Astrocyte (in vitro differentiated cells and primary cell): ENCODE results near the gene PAFAH2. TPM values are rescaled to one million over a fixed set of nuclear protein-coding genes. Genes with fewer than 3 reads are reported as not detected.
"Not testable (repeated sequence)": the region's sequence is repeated elsewhere in the genome, so short reads cannot be mapped to it uniquely, and the experiment has no call there.

Experiments used
- DNase-seq: peaks from one replicate; pipeline ENCODE4 v3.0.0-alpha.2; 2010; ENCODE audit warnings: low read depth
- FAIRE-seq: peaks from 2 replicates; lab custom pipeline; 2011; peaks lifted over from hg19 to GRCh38; lab: Jason Lieb, UNC
- H2AFZ ChIP-seq: 2 replicates; pipeline ENCODE4 v1.6.0; 2012; ENCODE audit warnings: low read depth, low read length, inconsistent platforms
- H3K27ac ChIP-seq: 2 replicates; pipeline ENCODE4 v1.5.1; 2011; ENCODE audit warnings: low read depth, low read length, inconsistent platforms
- H3K27me3 ChIP-seq: 2 replicates; pipeline ENCODE4 v1.6.0; 2011; ENCODE audit warnings: low read length, inconsistent platforms; ENCODE audit not compliant: insufficient read depth
- H3K36me3 ChIP-seq: 2 replicates; pipeline ENCODE4 v1.5.1; 2011; ENCODE audit warnings: low read length, inconsistent platforms; ENCODE audit not compliant: insufficient read depth
- H3K4me1 ChIP-seq: 2 replicates; pipeline ENCODE4 v1.5.1; 2011; ENCODE audit warnings: low read length, inconsistent platforms; ENCODE audit not compliant: insufficient read depth
- H3K4me2 ChIP-seq: 2 replicates; pipeline ENCODE4 v1.6.0; 2012; ENCODE audit warnings: low read length, inconsistent platforms
- H3K4me3 ChIP-seq: 2 replicates; pipeline ENCODE4 v1.5.1; 2011; ENCODE audit warnings: low read depth, mild to moderate bottlenecking, low read length, inconsistent platforms; ENCODE audit not compliant: insufficient read depth
- H3K79me2 ChIP-seq: 2 replicates; pipeline ENCODE4 v1.6.0; 2012; ENCODE audit warnings: mild to moderate bottlenecking, low read length, inconsistent platforms; ENCODE audit not compliant: insufficient read depth
- H3K9ac ChIP-seq: 2 replicates; pipeline ENCODE4 v1.6.0; 2012; ENCODE audit warnings: mild to moderate bottlenecking, low read length, inconsistent platforms
- H3K9me3 ChIP-seq: 2 replicates; pipeline ENCODE4 v1.5.1; 2012; ENCODE audit warnings: low read depth, mild to moderate bottlenecking, low read length, inconsistent platforms; ENCODE audit not compliant: insufficient read depth
- H4K20me1 ChIP-seq: 2 replicates; pipeline ENCODE4 v1.6.0; 2012; ENCODE audit warnings: low read length, inconsistent platforms; ENCODE audit not compliant: insufficient read depth
- H3K27ac Mint-ChIP-seq: one replicate; pipeline ENCODE4 v1.8.0; 2021; ENCODE audit warnings: mild to moderate bottlenecking, mixed read lengths; ENCODE audit not compliant: unreplicated experiment
- H3K27me3 Mint-ChIP-seq: one replicate; pipeline ENCODE4 v1.8.0; 2021; ENCODE audit warnings: low read depth, mixed read lengths; ENCODE audit not compliant: unreplicated experiment
- H3K36me3 Mint-ChIP-seq: one replicate; pipeline ENCODE4 v1.8.0; 2021; ENCODE audit warnings: low read depth, mixed read lengths; ENCODE audit not compliant: unreplicated experiment
- H3K4me1 Mint-ChIP-seq: one replicate; pipeline ENCODE4 v1.8.0; 2021; ENCODE audit warnings: low read depth, mixed read lengths; ENCODE audit not compliant: unreplicated experiment
- H3K4me3 Mint-ChIP-seq: one replicate; pipeline ENCODE4 v1.8.0; 2021; ENCODE audit warnings: mild to moderate bottlenecking, moderate library complexity, mixed read lengths; ENCODE audit not compliant: unreplicated experiment
- H3K9me3 Mint-ChIP-seq: one replicate; pipeline ENCODE4 v1.8.0; 2021; ENCODE audit warnings: mild to moderate bottlenecking, mixed read lengths; ENCODE audit not compliant: unreplicated experiment
- EZH2 ChIP-seq: IDR thresholded peaks from 2 replicates; pipeline ENCODE4 v1.6.1; 2012; ENCODE audit warnings: mild to moderate bottlenecking, low read length, inconsistent platforms; ENCODE audit not compliant: insufficient read depth
- total RNA-seq: library from RNA; stranded (reverse); gene quantifications from 2 replicates; pipeline ENCODE4 v1.2.1, GENCODE V29; 2021
- TF ChIP-seq, protein P1 (sequence below): IDR thresholded peaks from 2 replicates; pipeline ENCODE4 v1.5.1; 2011; ENCODE audit warnings: low read depth, mild to moderate bottlenecking, inconsistent platforms, low read length, moderate library complexity; ENCODE audit not compliant: insufficient read depth

Gene PAFAH2
- total RNA-seq, 1 donor from 2014 or later: 14.1 TPM

DNA sequence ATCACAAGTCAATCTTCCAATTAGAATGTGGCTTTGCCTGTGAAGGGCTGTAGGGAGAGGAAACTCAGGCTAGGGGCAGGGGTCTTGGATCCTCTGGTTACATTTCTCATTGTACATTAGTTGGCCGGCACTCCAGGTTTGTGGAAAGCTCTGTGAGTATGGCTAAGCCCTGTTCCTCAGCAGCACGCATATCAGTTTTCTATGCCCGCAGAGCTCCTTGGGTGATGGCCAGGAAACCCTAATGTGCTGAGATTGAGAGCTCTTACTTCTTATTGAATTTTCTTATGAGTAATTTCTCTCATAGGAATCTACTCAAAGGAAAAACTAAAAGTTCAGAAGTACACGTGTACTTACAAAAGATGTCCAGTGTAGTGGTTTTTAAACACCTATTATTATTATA is 60.9 kb downstream of the PAFAH2 start:
- H3K79me2 ChIP-seq: no peaks in the 10 kb centered on the region
- TF ChIP-seq, protein P1, sequence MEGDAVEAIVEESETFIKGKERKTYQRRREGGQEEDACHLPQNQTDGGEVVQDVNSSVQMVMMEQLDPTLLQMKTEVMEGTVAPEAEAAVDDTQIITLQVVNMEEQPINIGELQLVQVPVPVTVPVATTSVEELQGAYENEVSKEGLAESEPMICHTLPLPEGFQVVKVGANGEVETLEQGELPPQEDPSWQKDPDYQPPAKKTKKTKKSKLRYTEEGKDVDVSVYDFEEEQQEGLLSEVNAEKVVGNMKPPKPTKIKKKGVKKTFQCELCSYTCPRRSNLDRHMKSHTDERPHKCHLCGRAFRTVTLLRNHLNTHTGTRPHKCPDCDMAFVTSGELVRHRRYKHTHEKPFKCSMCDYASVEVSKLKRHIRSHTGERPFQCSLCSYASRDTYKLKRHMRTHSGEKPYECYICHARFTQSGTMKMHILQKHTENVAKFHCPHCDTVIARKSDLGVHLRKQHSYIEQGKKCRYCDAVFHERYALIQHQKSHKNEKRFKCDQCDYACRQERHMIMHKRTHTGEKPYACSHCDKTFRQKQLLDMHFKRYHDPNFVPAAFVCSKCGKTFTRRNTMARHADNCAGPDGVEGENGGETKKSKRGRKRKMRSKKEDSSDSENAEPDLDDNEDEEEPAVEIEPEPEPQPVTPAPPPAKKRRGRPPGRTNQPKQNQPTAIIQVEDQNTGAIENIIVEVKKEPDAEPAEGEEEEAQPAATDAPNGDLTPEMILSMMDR: no peak
- TF ChIP-seq EZH2: no peak
- DNase-seq (no peak), FAIRE-seq (no peak)
- H2AFZ ChIP-seq: no peak overlapping the region
- H3K4me2 ChIP-seq: no peak overlapping the region
- peaks cover 5% of the 10 kb centered on the region for H3K4me1 Mint-ChIP-seq
- H3K4me1 ChIP-seq: no peaks in the 10 kb centered on the region
- no peak overlapping the region for H3K27ac Mint-ChIP-seq
- H3K27me3 ChIP-seq: peaks cover 6% of the 10 kb centered on the region
- H3K9ac ChIP-seq: no peak overlapping the region
- no peaks in the 10 kb centered on the region for H3K36me3 ChIP-seq
- no peak overlapping the region for H3K4me3 ChIP-seq
- no peaks in the 10 kb centered on the region for H3K9me3 ChIP-seq
- no peaks in the 10 kb centered on the region for H3K36me3 Mint-ChIP-seq
- peaks cover 21% of the 10 kb centered on the region for H3K27me3 Mint-ChIP-seq
- no peak overlapping the region for H3K27ac ChIP-seq
- H4K20me1 ChIP-seq: no peaks in the 10 kb centered on the region
- H3K9me3 Mint-ChIP-seq: no peaks in the 10 kb centered on the region
- no peak overlapping the region for H3K4me3 Mint-ChIP-seq

GRCh38 chr1:25933479-25934365 is 64.1 kb downstream of the PAFAH2 start:
- no peak overlapping the region for H2AFZ ChIP-seq
- no peak for FAIRE-seq
- no peak overlapping the region for H3K27ac Mint-ChIP-seq

DNA sequence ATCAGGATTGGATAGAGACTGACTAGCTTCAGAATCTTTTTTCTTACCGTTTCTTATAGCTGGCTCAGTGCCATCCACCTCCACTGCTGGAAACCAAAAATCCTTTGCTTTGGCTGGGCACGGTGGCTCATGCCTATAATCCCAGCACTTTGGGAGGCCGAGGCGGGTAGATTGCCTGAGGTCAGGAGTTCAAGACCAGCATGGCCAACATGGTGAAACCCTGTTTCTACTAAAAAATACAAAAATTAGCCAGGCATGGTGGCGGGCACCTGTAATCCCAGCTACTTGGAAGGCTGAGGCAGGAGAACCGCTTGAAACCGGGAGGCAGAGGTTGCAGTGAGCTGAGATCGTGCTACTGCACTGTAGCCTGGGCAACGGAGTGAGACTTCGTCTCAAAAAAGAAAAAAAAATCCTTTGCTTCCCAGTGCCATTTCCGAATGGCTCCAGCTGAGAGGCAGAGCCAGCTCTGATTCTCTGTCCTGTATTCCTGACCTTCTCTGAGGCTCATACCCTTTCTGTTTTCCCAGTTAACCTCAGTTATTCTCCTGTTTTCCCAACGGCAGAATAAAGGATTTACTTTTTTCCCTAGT is 65.0 kb downstream of the PAFAH2 start:
- H3K36me3 ChIP-seq, H3K79me2 ChIP-seq, H3K9me3 ChIP-seq, H2AFZ ChIP-seq, H3K27ac ChIP-seq, H3K27me3 ChIP-seq, H3K4me1 ChIP-seq, H3K4me1 Mint-ChIP-seq, H3K36me3 Mint-ChIP-seq, FAIRE-seq, H3K4me3 Mint-ChIP-seq, H3K4me2 ChIP-seq, DNase-seq, H4K20me1 ChIP-seq, H3K27ac Mint-ChIP-seq, H3K9ac ChIP-seq, H3K4me3 ChIP-seq, H3K9me3 Mint-ChIP-seq: not testable (repeated sequence)
- peaks cover 30% of the 10 kb centered on the region for H3K27me3 Mint-ChIP-seq

More at GRCh38 chr1:25933479-25934365, 64.1 kb downstream of the PAFAH2 start:
- peaks cover 5% of the 10 kb centered on the region for H3K4me1 Mint-ChIP-seq
- H3K27me3 ChIP-seq: peaks cover 6% of the 10 kb centered on the region
- H3K27ac ChIP-seq: no peak overlapping the region
- no peak overlapping the region for H3K4me2 ChIP-seq
- H4K20me1 ChIP-seq: no peaks in the 10 kb centered on the region
- H3K36me3 Mint-ChIP-seq: no peaks in the 10 kb centered on the region
- H3K36me3 ChIP-seq: no peaks in the 10 kb centered on the region
- H3K27me3 Mint-ChIP-seq: peaks cover 30% of the 10 kb centered on the region
- H3K9me3 Mint-ChIP-seq: no peaks in the 10 kb centered on the region
- H3K4me3 Mint-ChIP-seq: no peak overlapping the region
- H3K9me3 ChIP-seq: no peaks in the 10 kb centered on the region
- no peaks in the 10 kb centered on the region for H3K79me2 ChIP-seq
- no peak overlapping the region for H3K9ac ChIP-seq
- TF ChIP-seq, protein P1: no peak
- TF ChIP-seq EZH2: no peak
- DNase-seq: no peak
- no peak overlapping the region for H3K4me3 ChIP-seq
- no peaks in the 10 kb centered on the region for H3K4me1 ChIP-seq
